ENCODE results near the gene SUSD4. TPM values are rescaled to one million over a fixed set of nuclear protein-coding genes. Genes with fewer than 3 reads are reported as not detected.

The SUSD4 gene
- total and polyA plus RNA-seq, 10 of the 15 experiments (the other 5 are each of a cell fraction or from before 2014, with no cell fraction given): 0.13 to 1.1 (median 0.26) TPM; not detected in 3

DNA sequence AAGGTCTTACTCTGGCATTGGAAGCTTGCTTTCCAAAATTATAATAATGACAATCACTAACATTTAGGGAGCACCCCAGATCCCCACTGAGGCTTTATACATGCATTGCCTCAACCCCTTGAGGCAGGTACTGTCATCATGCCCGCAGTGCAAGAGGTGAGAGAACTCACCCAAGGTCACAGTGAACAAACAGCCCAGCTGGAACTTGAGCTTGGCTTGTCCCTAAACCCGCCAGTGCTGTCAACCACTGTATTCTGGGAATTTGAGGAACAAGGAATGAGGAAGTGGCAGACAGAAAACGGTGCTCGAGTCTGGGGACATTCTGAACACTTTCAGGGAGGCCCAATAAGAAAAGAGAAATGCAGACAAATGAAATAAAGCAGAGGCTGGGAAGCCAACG, 186.3 kb downstream of the SUSD4 start:
- Histone ChIP-seq H3K4me2 (ENCODE audit: control insufficient read depth, insufficient read depth) (no peak overlapping the region), H3K36me3 (ENCODE audit: control insufficient read depth in 2 of 2, insufficient read depth in 2 of 2, low read length in 1 of 2) (no peaks in the 10 kb centered on the region), H3K4me3 (no peak overlapping the region), H3K79me2 (ENCODE audit: control insufficient read depth, insufficient read depth, low read length) (no peaks in the 10 kb centered on the region), H3K27me3 (replicated peaks in 1 of 2; ENCODE audit: control insufficient read depth in 2 of 2, insufficient read depth in 2 of 2, low read length in 1 of 2) (peaks cover 0 to 3% of the 10 kb centered on the region in 2 experiments; a peak in 2 of 4 replicates), H2AFZ (ENCODE audit: control insufficient read depth, low read depth, low read length) (no peak overlapping the region), H3K9me3 (replicated peaks; ENCODE audit: control insufficient read depth, insufficient read depth, low read length) (no peaks in the 10 kb centered on the region), H3K9ac (ENCODE audit: control insufficient read depth, insufficient read depth, low read length) (no peak overlapping the region), H3K4me1 (ENCODE audit: control insufficient read depth, insufficient read depth, low read length) (no peaks in the 10 kb centered on the region), H3K27ac (ENCODE audit: control insufficient read depth, insufficient read depth) (no peak overlapping the region), H4K20me1 (ENCODE audit: control insufficient read depth, insufficient read depth) (no peaks in the 10 kb centered on the region)
- no peak for ATAC-seq
- ChIA-PET CTCF (interaction anchor here (0.9 to 4.6 kb wide), 7 partner anchors 28 to 68 kb away, joined by 3 to 62 read pairs (median 4); no protein-coding TSS in a partner anchor), SMC1A (ENCODE audit: uncharacterized antibody, unreplicated experiment) (interaction anchor here (0.6 to 5.9 kb wide), 9 partner anchors 8 to 76 kb away, joined by 3 to 47 read pairs (median 4); no protein-coding TSS in a partner anchor), RAD21 (ENCODE audit: unreplicated experiment) (interaction anchor here (0.9 to 2.5 kb wide), 3 partner anchors 44 to 67 kb away, joined by 3 to 7 read pairs (median 3); no protein-coding TSS in a partner anchor), POLR2A (interaction anchor here (1.2 kb wide), 1 partner anchor 9 kb away, joined by 3 read pairs; no protein-coding TSS in a partner anchor)
- FAIRE-seq: no peak
- in situ Hi-C loops (cut with MboI) (no loop called here), intact Hi-C loops (cut with micrococcal nuclease; ENCODE audit: unreplicated experiment) (no loop called here)
- no TSS peak for BruUV-seq (replicated peaks)
- 2% methylated on average over 5 of the region's 5 CpGs for WGBS (ENCODE audit: insufficient coverage, insufficient replicate concordance, low lambda C conversion rate, missing lambda C conversion rate)
- peak; percentile 28; the same call in 1 of the 2 replicates for TF ChIP-seq IKZF1 (conservative IDR thresholded peaks at IDR 0.05)
- TF ChIP-seq SPI1 (IDR thresholded peaks at IDR 0.05; ENCODE audit: borderline replicate concordance, insufficient read depth, low read depth, low read length): peak; percentile 65; the same call in 1 of the 2 replicates
- no peak for TF ChIP-seq PAX5 (IDR thresholded peaks at IDR 0.05; ENCODE audit: borderline replicate concordance, low read depth, low read length)
- no peak for TF ChIP-seq STAT1 (conservative IDR thresholded peaks at IDR 0.05)
- TF ChIP-seq IKZF2 (IDR thresholded peaks at IDR 0.05): peak in 1 of 2 experiments; percentile 53; a peak in 2 of 4 replicates
- DNase-seq (ENCODE audit: low read depth, low spot score): no peak

DNA sequence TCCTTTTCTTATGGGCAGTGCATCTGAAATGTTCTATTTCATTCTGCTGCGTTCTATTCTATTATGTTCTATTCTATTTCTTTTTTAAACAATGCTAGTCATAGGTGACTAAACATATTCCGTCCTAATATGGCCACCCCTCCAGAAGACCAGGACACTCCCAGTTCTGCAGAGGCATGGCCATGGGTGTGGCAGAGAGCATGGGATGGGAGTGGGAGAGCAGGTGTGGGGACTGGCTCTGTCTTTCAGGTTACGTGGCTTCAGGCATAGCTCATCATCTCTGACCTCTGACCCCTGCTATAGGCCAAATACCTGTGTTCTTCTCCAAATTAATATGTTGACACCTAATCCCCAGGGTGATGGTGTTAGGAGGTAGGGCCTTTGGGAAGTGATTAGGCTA, 187.5 kb downstream of the SUSD4 start:
- POLR2A ChIA-PET: interaction anchor here (1.2 to 1.4 kb wide), 2 partner anchors 11 to 41 kb away, joined by 4 to 8 read pairs; no protein-coding TSS in a partner anchor
- SMC1A ChIA-PET (ENCODE audit: uncharacterized antibody, unreplicated experiment): interaction anchor here (0.8 to 5.9 kb wide), 10 partner anchors 10 to 443 kb away, joined by 3 to 47 read pairs (median 7); partner anchors contain the start of gene TLR5
- Histone ChIP-seq H3K4me3 (no peak overlapping the region), H3K4me1 (ENCODE audit: control insufficient read depth, insufficient read depth, low read length) (no peaks in the 10 kb centered on the region), H3K27me3 (replicated peaks in 1 of 2; ENCODE audit: control insufficient read depth in 2 of 2, insufficient read depth in 2 of 2, low read length in 1 of 2) (peaks cover 0 to 3% of the 10 kb centered on the region in 2 experiments; a peak in 2 of 4 replicates), H3K4me2 (ENCODE audit: control insufficient read depth, insufficient read depth) (no peak overlapping the region), H3K79me2 (ENCODE audit: control insufficient read depth, insufficient read depth, low read length) (no peaks in the 10 kb centered on the region), H3K36me3 (ENCODE audit: control insufficient read depth in 2 of 2, insufficient read depth in 2 of 2, low read length in 1 of 2) (no peaks in the 10 kb centered on the region), H2AFZ (ENCODE audit: control insufficient read depth, low read depth, low read length) (no peak overlapping the region), H3K9me3 (replicated peaks; ENCODE audit: control insufficient read depth, insufficient read depth, low read length) (no peaks in the 10 kb centered on the region), H3K9ac (ENCODE audit: control insufficient read depth, insufficient read depth, low read length) (no peak overlapping the region), H3K27ac (ENCODE audit: control insufficient read depth, insufficient read depth) (no peak overlapping the region), H4K20me1 (ENCODE audit: control insufficient read depth, insufficient read depth) (no peaks in the 10 kb centered on the region)
- no peak for ATAC-seq
- DNase-seq (ENCODE audit: low read depth, low spot score): no peak
- CTCF ChIA-PET: interaction anchor here (0.9 to 4.6 kb wide), 7 partner anchors 19 to 74 kb away, joined by 3 to 62 read pairs (median 4); partner anchors contain the start of gene TLR5
- BruUV-seq (replicated peaks): no TSS peak
- RAD21 ChIA-PET (ENCODE audit: unreplicated experiment): interaction anchor here (0.9 to 3.0 kb wide), 6 partner anchors 12 to 68 kb away, joined by 3 to 19 read pairs (median 6); no protein-coding TSS in a partner anchor
- 46% methylated on average over 3 of the region's 3 CpGs for WGBS (ENCODE audit: insufficient coverage, insufficient replicate concordance, low lambda C conversion rate, missing lambda C conversion rate)
- in situ Hi-C loops (cut with MboI): no loop called here
- intact Hi-C loops (cut with micrococcal nuclease; ENCODE audit: unreplicated experiment): no loop called here
- FAIRE-seq: no peak
- no peak for TF ChIP-seq CBX5 (IDR thresholded peaks at IDR 0.05; ENCODE audit: low read depth)
- no peak for TF ChIP-seq BACH1 (IDR thresholded peaks at IDR 0.05; ENCODE audit: borderline replicate concordance)
- TF ChIP-seq, protein P1, sequence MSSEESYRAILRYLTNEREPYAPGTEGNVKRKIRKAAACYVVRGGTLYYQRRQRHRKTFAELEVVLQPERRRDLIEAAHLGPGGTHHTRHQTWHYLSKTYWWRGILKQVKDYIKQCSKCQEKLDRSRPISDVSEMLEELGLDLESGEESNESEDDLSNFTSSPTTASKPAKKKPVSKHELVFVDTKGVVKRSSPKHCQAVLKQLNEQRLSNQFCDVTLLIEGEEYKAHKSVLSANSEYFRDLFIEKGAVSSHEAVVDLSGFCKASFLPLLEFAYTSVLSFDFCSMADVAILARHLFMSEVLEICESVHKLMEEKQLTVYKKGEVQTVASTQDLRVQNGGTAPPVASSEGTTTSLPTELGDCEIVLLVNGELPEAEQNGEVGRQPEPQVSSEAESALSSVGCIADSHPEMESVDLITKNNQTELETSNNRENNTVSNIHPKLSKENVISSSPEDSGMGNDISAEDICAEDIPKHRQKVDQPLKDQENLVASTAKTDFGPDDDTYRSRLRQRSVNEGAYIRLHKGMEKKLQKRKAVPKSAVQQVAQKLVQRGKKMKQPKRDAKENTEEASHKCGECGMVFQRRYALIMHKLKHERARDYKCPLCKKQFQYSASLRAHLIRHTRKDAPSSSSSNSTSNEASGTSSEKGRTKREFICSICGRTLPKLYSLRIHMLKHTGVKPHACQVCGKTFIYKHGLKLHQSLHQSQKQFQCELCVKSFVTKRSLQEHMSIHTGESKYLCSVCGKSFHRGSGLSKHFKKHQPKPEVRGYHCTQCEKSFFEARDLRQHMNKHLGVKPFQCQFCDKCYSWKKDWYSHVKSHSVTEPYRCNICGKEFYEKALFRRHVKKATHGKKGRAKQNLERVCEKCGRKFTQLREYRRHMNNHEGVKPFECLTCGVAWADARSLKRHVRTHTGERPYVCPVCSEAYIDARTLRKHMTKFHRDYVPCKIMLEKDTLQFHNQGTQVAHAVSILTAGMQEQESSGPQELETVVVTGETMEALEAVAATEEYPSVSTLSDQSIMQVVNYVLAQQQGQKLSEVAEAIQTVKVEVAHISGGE (CRISPR knock-in tag; IDR thresholded peaks at IDR 0.05): no peak
- TF ChIP-seq CEBPB (IDR thresholded peaks at IDR 0.05; ENCODE audit: borderline replicate concordance in 1 of 2, low read depth in 2 of 2, low read length in 2 of 2): no peak
- TF ChIP-seq, protein P2, sequence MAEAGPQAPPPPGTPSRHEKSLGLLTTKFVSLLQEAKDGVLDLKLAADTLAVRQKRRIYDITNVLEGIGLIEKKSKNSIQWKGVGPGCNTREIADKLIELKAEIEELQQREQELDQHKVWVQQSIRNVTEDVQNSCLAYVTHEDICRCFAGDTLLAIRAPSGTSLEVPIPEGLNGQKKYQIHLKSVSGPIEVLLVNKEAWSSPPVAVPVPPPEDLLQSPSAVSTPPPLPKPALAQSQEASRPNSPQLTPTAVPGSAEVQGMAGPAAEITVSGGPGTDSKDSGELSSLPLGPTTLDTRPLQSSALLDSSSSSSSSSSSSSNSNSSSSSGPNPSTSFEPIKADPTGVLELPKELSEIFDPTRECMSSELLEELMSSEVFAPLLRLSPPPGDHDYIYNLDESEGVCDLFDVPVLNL (IDR thresholded peaks at IDR 0.05; ENCODE audit: low read depth, low read length): no peak
- TF ChIP-seq, protein P3, sequence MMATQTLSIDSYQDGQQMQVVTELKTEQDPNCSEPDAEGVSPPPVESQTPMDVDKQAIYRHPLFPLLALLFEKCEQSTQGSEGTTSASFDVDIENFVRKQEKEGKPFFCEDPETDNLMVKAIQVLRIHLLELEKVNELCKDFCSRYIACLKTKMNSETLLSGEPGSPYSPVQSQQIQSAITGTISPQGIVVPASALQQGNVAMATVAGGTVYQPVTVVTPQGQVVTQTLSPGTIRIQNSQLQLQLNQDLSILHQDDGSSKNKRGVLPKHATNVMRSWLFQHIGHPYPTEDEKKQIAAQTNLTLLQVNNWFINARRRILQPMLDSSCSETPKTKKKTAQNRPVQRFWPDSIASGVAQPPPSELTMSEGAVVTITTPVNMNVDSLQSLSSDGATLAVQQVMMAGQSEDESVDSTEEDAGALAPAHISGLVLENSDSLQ (IDR thresholded peaks at IDR 0.05): no peak

Data from GM12878 (cell line).